ENCODE results near the gene CEP76.

CEP76 gene

DNA sequence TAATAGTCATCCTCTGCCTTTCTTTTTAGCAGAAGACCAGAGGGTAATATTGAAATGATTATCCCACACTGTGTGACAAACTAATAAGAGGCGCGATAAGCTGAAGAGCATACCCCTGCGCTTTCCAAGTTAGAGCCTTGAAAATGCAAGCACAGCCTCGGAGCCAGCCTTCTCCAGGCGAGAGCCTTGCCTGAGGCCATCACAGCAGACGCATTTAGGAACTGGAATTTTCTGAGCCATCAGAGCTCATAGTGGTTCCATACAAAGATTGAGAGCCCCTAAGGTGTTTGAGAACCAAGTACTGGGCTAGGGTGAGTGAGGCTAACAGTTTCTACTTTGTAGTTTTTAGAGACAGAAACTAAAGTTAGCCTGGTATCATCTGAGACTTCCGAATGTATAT, 20.2 kb upstream of the CEP76 start:
- no peak overlapping the region for H4K8ac ChIP-seq (ENCODE audit: low read depth, low read length)
- no peak overlapping the region for H3K4me3 ChIP-seq (ENCODE audit: low read length)
- no peak overlapping the region for H2BK5ac ChIP-seq (ENCODE audit: low read length)
- no peak overlapping the region for H2BK15ac ChIP-seq (replicated peaks; ENCODE audit: low read depth)
- H4K5ac ChIP-seq (ENCODE audit: low read length) = no peak overlapping the region
- H3K4ac ChIP-seq (ENCODE audit: low read depth, low read length) = no peak overlapping the region
- no peak overlapping the region for H2AK5ac ChIP-seq (ENCODE audit: low read length)
- no peaks in the 10 kb centered on the region for H3K27me3 ChIP-seq (ENCODE audit: insufficient read depth, low read length, poor library complexity)
- no peak overlapping the region for H2BK120ac ChIP-seq (ENCODE audit: low read depth, low read length)
- peak; percentile 76 for DNase-seq
- H3K23ac ChIP-seq (ENCODE audit: low read length) = no peak overlapping the region
- H3K4me2 ChIP-seq (ENCODE audit: low read length) = no peak overlapping the region
- WGBS (ENCODE audit: extremely low coverage, insufficient coverage, low lambda C conversion rate) = no CpG with 5 or more reads among the region's 7 CpGs
- H3K56ac ChIP-seq (ENCODE audit: low read length) = no peak overlapping the region
- peaks cover 4% of the 10 kb centered on the region for H3K36me3 ChIP-seq (ENCODE audit: control insufficient read depth, insufficient read depth, low read length)
- H3K9ac ChIP-seq (ENCODE audit: low read length) = no peak overlapping the region
- no peaks in the 10 kb centered on the region for H3K79me2 ChIP-seq (ENCODE audit: control insufficient read depth, insufficient read depth, low read length)
- H3K27ac ChIP-seq (ENCODE audit: low read depth, low read length) = peak overlapping the region; percentile 57
- no peak overlapping the region for H3K18ac ChIP-seq (ENCODE audit: low read length)
- H3K4me1 ChIP-seq (ENCODE audit: control insufficient read depth, low read depth, low read length) = no peaks in the 10 kb centered on the region
- H3K79me1 ChIP-seq (ENCODE audit: low read length) = no peaks in the 10 kb centered on the region

DNA sequence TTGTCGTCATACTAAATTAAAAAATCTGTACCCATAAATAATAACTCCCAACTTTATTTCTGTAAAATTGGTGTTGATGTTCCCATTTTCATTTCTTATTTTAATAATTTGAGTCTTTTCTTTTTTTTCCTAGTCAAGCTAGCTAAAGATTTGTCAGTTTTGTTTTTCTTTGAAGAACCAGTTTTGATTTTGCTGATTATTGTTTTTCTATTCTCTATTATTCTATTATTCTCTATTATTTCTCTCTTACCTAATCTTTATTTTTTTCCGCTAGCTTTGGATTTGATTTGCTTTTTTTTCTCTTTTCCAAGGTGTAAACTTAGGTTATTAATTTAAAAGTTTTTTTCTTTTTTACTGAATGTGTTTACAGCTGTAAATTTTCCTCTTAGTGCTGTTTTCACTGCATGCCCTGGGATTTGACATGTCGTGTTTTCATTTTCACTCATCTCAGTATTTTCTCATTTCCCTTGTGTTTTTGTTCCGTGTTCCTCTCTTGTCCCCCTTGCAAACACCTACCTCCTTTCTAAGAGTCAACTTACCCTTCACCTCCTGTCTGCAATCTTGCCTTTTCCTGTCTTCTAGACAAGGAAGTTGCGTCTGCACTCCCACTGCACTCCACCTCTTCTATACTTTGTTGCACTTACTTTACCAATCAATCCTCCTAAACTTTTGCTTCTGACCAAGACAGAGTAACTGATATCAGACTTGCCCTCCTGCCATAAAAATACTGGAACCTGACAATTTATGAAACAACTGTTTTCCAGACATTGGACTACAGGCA, 19.2 kb upstream of the CEP76 start:
- H2AK5ac ChIP-seq (ENCODE audit: low read length) = no peak overlapping the region
- H3K4me1 ChIP-seq (ENCODE audit: control insufficient read depth, low read depth, low read length) = no peaks in the 10 kb centered on the region
- H3K27me3 ChIP-seq (ENCODE audit: insufficient read depth, low read length, poor library complexity) = no peaks in the 10 kb centered on the region
- H3K4me3 ChIP-seq (ENCODE audit: low read length) = no peak overlapping the region
- H3K18ac ChIP-seq (ENCODE audit: low read length) = no peak overlapping the region
- H3K23ac ChIP-seq (ENCODE audit: low read length) = no peak overlapping the region
- H3K4me2 ChIP-seq (ENCODE audit: low read length) = no peak overlapping the region
- no peak overlapping the region for H4K8ac ChIP-seq (ENCODE audit: low read depth, low read length)
- 100% methylated on average over 2 of the region's 5 CpGs for WGBS (ENCODE audit: extremely low coverage, insufficient coverage, low lambda C conversion rate)
- H3K27ac ChIP-seq (ENCODE audit: low read depth, low read length) = peak overlapping the region; percentile 19
- H2BK120ac ChIP-seq (ENCODE audit: low read depth, low read length) = no peak overlapping the region
- no peak overlapping the region for H3K9ac ChIP-seq (ENCODE audit: low read length)
- H3K79me2 ChIP-seq (ENCODE audit: control insufficient read depth, insufficient read depth, low read length) = no peaks in the 10 kb centered on the region
- no peak overlapping the region for H2BK15ac ChIP-seq (replicated peaks; ENCODE audit: low read depth)
- H3K56ac ChIP-seq (ENCODE audit: low read length) = no peak overlapping the region
- no peak overlapping the region for H2BK5ac ChIP-seq (ENCODE audit: low read length)
- H3K36me3 ChIP-seq (ENCODE audit: control insufficient read depth, insufficient read depth, low read length) = peaks cover 4% of the 10 kb centered on the region
- H4K5ac ChIP-seq (ENCODE audit: low read length) = no peak overlapping the region
- no peaks in the 10 kb centered on the region for H3K79me1 ChIP-seq (ENCODE audit: low read length)
- DNase-seq = no peak
- no peak overlapping the region for H3K4ac ChIP-seq (ENCODE audit: low read depth, low read length)

- Histone ChIP-seq H2AK5ac (ENCODE audit: low read length) (no peak overlapping the region), H3K4ac (ENCODE audit: low read depth, low read length) (no peak overlapping the region), H3K36me3 (ENCODE audit: control insufficient read depth, insufficient read depth, low read length) (peaks cover 11% of the 10 kb centered on the region), H2BK120ac (ENCODE audit: low read depth, low read length) (no peak overlapping the region), H3K4me2 (ENCODE audit: low read length) (no peak overlapping the region), H4K5ac (ENCODE audit: low read length) (no peak overlapping the region), H3K9ac (ENCODE audit: low read length) (no peak overlapping the region), H3K4me3 (ENCODE audit: low read length) (no peak overlapping the region), H2BK5ac (ENCODE audit: low read length) (no peak overlapping the region), H3K79me2 (ENCODE audit: control insufficient read depth, insufficient read depth, low read length) (no peaks in the 10 kb centered on the region), H3K56ac (ENCODE audit: low read length) (no peak overlapping the region), H3K79me1 (ENCODE audit: low read length) (no peaks in the 10 kb centered on the region), H2BK15ac (replicated peaks; ENCODE audit: low read depth) (no peak overlapping the region), H3K18ac (ENCODE audit: low read length) (no peak overlapping the region), H3K27ac (ENCODE audit: low read depth, low read length) (no peak overlapping the region), H4K8ac (ENCODE audit: low read depth, low read length) (no peak overlapping the region), H3K4me1 (ENCODE audit: control insufficient read depth, low read depth, low read length) (no peaks in the 10 kb centered on the region), H3K27me3 (ENCODE audit: insufficient read depth, low read length, poor library complexity) (no peaks in the 10 kb centered on the region), H3K23ac (ENCODE audit: low read length) (no peak overlapping the region)
- WGBS (ENCODE audit: extremely low coverage, insufficient coverage, low lambda C conversion rate) = no CpG with 5 or more reads among the region's 5 CpGs
- DNase-seq = no peak
Observed at GRCh38 chr18:12711446-12711845, 8.9 kb upstream of the CEP76 start.

- DNase-seq = peak; percentile 34
- no peak overlapping the region for H2BK120ac ChIP-seq (ENCODE audit: low read depth, low read length)
- H3K27ac ChIP-seq (ENCODE audit: low read depth, low read length) = no peak overlapping the region
- H4K8ac ChIP-seq (ENCODE audit: low read depth, low read length) = no peak overlapping the region
- H3K4me2 ChIP-seq (ENCODE audit: low read length) = peak overlapping the region; percentile 79
- H3K4me1 ChIP-seq (ENCODE audit: control insufficient read depth, low read depth, low read length) = peaks cover 5% of the 10 kb centered on the region
- H3K56ac ChIP-seq (ENCODE audit: low read length) = peak overlapping the region; percentile 99
- no peak overlapping the region for H2AK5ac ChIP-seq (ENCODE audit: low read length)
- WGBS (ENCODE audit: extremely low coverage, insufficient coverage, low lambda C conversion rate) = no CpG with 5 or more reads among the region's 2 CpGs
- H3K23ac ChIP-seq (ENCODE audit: low read length) = no peak overlapping the region
- peaks cover 7% of the 10 kb centered on the region for H3K79me1 ChIP-seq (ENCODE audit: low read length)
- H4K5ac ChIP-seq (ENCODE audit: low read length) = no peak overlapping the region
- H3K9ac ChIP-seq (ENCODE audit: low read length) = peak overlapping the region; percentile 96
- no peaks in the 10 kb centered on the region for H3K27me3 ChIP-seq (ENCODE audit: insufficient read depth, low read length, poor library complexity)
- H3K4ac ChIP-seq (ENCODE audit: low read depth, low read length) = no peak overlapping the region
- H2BK15ac ChIP-seq (replicated peaks; ENCODE audit: low read depth) = no peak overlapping the region
- no peak overlapping the region for H3K18ac ChIP-seq (ENCODE audit: low read length)
- peaks cover 34% of the 10 kb centered on the region for H3K79me2 ChIP-seq (ENCODE audit: control insufficient read depth, insufficient read depth, low read length)
- peak overlapping the region; percentile 99 for H3K4me3 ChIP-seq (ENCODE audit: low read length)
- no peak overlapping the region for H2BK5ac ChIP-seq (ENCODE audit: low read length)
- peaks cover 2% of the 10 kb centered on the region for H3K36me3 ChIP-seq (ENCODE audit: control insufficient read depth, insufficient read depth, low read length)
Observed at GRCh38 chr18:12703664-12704063, 1.1 kb upstream of the CEP76 start.

DNA sequence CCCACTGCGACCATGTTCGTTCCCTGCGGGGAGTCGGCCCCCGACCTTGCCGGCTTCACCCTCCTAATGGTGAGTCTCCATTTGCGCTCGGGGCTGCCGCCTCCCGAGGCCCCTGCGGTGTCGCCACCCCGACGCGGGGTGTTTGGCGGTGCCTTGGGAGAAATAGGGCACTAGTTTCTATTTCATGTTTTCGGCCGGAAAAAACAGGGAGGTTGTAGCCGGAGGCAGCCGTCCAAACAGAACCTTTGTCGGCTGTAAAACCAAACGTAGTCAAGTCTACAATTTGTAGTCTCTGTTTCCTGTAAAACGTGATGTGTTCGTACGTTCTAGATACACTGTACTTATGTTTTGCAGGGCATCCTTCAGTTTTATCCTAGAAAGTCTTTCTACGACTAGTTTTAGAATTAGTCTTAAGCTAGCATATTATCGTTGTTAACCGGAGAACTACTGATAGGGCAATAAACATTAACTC, 609 bp upstream of the CEP76 start:
- no peak overlapping the region for H2AK5ac ChIP-seq (ENCODE audit: low read length)
- peaks cover 34% of the 10 kb centered on the region for H3K79me2 ChIP-seq (ENCODE audit: control insufficient read depth, insufficient read depth, low read length)
- peak overlapping the region; percentile 79 for H3K4me2 ChIP-seq (ENCODE audit: low read length)
- no peak overlapping the region for H3K23ac ChIP-seq (ENCODE audit: low read length)
- H3K18ac ChIP-seq (ENCODE audit: low read length) = peak overlapping the region; percentile 65
- peak overlapping the region; percentile 83 for H3K4ac ChIP-seq (ENCODE audit: low read depth, low read length)
- peaks cover 5% of the 10 kb centered on the region for H3K4me1 ChIP-seq (ENCODE audit: control insufficient read depth, low read depth, low read length)
- H3K79me1 ChIP-seq (ENCODE audit: low read length) = peaks cover 7% of the 10 kb centered on the region
- H3K56ac ChIP-seq (ENCODE audit: low read length) = peak overlapping the region; percentile 99
- no peak for DNase-seq
- no peak overlapping the region for H2BK15ac ChIP-seq (replicated peaks; ENCODE audit: low read depth)
- H4K5ac ChIP-seq (ENCODE audit: low read length) = no peak overlapping the region
- H2BK5ac ChIP-seq (ENCODE audit: low read length) = no peak overlapping the region
- no peaks in the 10 kb centered on the region for H3K27me3 ChIP-seq (ENCODE audit: insufficient read depth, low read length, poor library complexity)
- H2BK120ac ChIP-seq (ENCODE audit: low read depth, low read length) = no peak overlapping the region
- peak overlapping the region; percentile 69 for H4K8ac ChIP-seq (ENCODE audit: low read depth, low read length)
- peak overlapping the region; percentile 96 for H3K9ac ChIP-seq (ENCODE audit: low read length)
- H3K36me3 ChIP-seq (ENCODE audit: control insufficient read depth, insufficient read depth, low read length) = peaks cover 2% of the 10 kb centered on the region
- WGBS (ENCODE audit: extremely low coverage, insufficient coverage, low lambda C conversion rate) = no CpG with 5 or more reads among the region's 28 CpGs
- peak overlapping the region; percentile 96 for H3K27ac ChIP-seq (ENCODE audit: low read depth, low read length)
- H3K4me3 ChIP-seq (ENCODE audit: low read length) = peak overlapping the region; percentile 99
